Type B pancreatic cell (in vitro differentiated cells): ENCODE measurements around the gene STX5. TPM values are rescaled to one million over a fixed set of nuclear protein-coding genes. Genes with fewer than 3 reads are reported as not detected.
A peak's percentile ranks its signal among the peaks of the same experiment; 100 is the strongest.

Source experiments
- DNase-seq: peaks from one replicate; pipeline ENCODE4 v3.0.0; 2021; ENCODE audit warnings: mixed read lengths; ENCODE audit not compliant: unreplicated experiment; ENCODE audit errors: extremely low spot score
- H3K27ac Mint-ChIP-seq: 2 replicates; pipeline ENCODE4 v1.8.0; 2021; ENCODE audit warnings: mild to moderate bottlenecking, mixed read lengths
- H3K27me3 Mint-ChIP-seq: 2 replicates; pipeline ENCODE4 v1.8.0; 2021; ENCODE audit warnings: mixed read lengths
- H3K36me3 Mint-ChIP-seq: 2 replicates; pipeline ENCODE4 v1.8.0; 2021; ENCODE audit warnings: mixed read lengths
- H3K4me1 Mint-ChIP-seq: one replicate; pipeline ENCODE4 v1.8.0; 2021; ENCODE audit warnings: mixed read lengths; ENCODE audit not compliant: unreplicated experiment
- H3K4me3 Mint-ChIP-seq: 2 replicates; pipeline ENCODE4 v1.8.0; 2021; ENCODE audit warnings: mild to moderate bottlenecking, mixed read lengths
- H3K9me3 Mint-ChIP-seq: 2 replicates; pipeline ENCODE4 v1.8.0; 2021; ENCODE audit warnings: mixed read lengths
- total RNA-seq: library from RNA; stranded (reverse); gene quantifications from 2 replicates; pipeline ENCODE4 v1.2.1, GENCODE V29; 2021; ENCODE audit warnings: low replicate concordance
- TF ChIP-seq, protein P1 (sequence below): fragments of 200-600 bp; sonication (generic); conservative IDR thresholded peaks from 2 replicates; pipeline ENCODE4 v1.5.0; 2021; ENCODE audit warnings: antibody characterized with exemption, mild to moderate bottlenecking

The STX5 gene
- total RNA-seq, 1 donor from 2014 or later: 42.4 TPM

DNA sequence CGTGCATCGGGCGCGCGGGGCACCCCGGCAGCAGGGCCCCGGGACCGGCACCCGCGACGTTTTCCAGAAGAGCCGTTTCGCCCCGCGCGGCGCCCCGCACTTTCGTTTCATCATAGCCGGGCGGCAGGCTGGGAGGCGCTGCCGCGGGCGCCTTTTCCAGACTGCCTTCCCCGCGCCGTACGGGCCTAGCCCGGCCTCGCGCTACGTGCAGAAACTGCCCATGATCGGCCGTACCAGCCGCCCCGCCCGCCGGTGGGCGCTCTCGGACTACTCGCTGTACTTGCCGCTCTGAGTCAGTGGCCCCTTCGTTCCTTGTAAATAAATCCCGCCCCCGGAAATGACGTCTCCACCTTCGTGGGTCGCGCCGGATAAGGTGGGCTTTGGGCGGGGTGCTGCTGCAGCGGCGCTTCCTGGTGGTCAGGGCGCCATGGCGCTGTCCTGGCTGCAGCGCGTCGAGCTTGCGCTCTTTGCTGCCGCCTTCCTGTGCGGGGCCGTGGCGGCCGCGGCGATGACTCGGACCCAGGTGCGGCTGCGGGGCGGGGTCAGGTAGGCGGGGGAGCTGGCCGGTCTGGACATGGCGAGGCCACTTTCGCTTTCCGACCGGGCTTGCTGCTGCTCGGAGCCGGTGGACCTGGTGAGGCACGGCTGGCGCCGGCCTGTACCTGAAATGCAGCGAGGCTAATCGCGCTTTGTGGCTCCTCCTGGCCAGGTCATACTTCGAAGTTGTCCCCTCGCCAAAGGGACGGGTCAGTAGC lies 44.7 kb downstream of the STX5 start, which contains the start of gene TMEM179B:
Gene TMEM179B (plus strand): TSS at position 398 of the 755 bp plus-strand sequence. CDS start 30 bp downstream, at position 428.
- H3K36me3 Mint-ChIP-seq: peaks cover 12% of the 10 kb centered on the region
- peaks cover 21% of the 10 kb centered on the region for H3K4me1 Mint-ChIP-seq
- H3K27ac Mint-ChIP-seq: peak within 1 kb of the TSS; percentile 97
- H3K9me3 Mint-ChIP-seq: no peaks in the 10 kb centered on the region
- DNase-seq: peak; percentile 95
- TF ChIP-seq, protein P1, sequence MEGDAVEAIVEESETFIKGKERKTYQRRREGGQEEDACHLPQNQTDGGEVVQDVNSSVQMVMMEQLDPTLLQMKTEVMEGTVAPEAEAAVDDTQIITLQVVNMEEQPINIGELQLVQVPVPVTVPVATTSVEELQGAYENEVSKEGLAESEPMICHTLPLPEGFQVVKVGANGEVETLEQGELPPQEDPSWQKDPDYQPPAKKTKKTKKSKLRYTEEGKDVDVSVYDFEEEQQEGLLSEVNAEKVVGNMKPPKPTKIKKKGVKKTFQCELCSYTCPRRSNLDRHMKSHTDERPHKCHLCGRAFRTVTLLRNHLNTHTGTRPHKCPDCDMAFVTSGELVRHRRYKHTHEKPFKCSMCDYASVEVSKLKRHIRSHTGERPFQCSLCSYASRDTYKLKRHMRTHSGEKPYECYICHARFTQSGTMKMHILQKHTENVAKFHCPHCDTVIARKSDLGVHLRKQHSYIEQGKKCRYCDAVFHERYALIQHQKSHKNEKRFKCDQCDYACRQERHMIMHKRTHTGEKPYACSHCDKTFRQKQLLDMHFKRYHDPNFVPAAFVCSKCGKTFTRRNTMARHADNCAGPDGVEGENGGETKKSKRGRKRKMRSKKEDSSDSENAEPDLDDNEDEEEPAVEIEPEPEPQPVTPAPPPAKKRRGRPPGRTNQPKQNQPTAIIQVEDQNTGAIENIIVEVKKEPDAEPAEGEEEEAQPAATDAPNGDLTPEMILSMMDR: peak; percentile 34
- H3K27me3 Mint-ChIP-seq: no peaks in the 10 kb centered on the region
- H3K4me3 Mint-ChIP-seq: peak within 1 kb of the TSS; percentile 95

DNA sequence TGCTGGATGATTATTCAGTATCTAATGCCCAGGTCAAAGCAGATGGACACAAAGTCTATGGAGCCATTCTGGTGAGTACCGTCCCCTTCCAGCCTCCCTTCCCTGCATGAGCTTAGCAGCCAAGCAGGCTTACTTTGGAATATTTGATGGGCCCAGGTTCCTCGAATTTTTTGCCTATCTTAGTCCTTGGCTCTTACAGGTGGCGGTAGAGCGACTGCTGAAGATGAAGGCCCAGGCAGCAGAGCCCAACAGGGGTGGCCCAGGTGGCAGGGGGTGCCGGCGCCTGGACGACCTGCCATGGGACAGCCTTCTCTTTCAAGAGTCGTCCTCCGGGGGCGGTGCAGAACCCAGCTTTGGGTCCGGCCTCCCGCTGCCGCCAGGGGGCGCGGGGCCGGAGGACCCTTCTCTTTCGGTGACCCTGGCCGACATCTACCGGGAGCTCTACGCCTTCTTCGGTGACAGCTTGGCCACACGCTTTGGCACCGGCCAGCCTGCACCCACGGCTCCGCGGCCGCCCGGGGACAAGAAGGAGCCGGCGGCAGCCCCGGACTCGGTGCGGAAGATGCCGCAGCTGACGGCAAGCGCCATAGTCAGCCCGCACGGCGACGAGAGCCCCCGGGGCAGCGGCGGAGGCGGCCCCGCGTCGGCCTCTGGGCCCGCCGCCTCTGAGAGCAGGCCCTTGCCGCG lies 45.4 kb downstream of the STX5 start:
- Mint-ChIP-seq H3K4me3 (peak overlapping the region; percentile 87), H3K27ac (peak overlapping the region; percentile 88), H3K9me3 (no peaks in the 10 kb centered on the region), H3K36me3 (peaks cover 9% of the 10 kb centered on the region), H3K4me1 (peaks cover 18% of the 10 kb centered on the region), H3K27me3 (no peaks in the 10 kb centered on the region)
- peak; percentile 91 for DNase-seq
- TF ChIP-seq, protein P1: peak; percentile 92

DNA sequence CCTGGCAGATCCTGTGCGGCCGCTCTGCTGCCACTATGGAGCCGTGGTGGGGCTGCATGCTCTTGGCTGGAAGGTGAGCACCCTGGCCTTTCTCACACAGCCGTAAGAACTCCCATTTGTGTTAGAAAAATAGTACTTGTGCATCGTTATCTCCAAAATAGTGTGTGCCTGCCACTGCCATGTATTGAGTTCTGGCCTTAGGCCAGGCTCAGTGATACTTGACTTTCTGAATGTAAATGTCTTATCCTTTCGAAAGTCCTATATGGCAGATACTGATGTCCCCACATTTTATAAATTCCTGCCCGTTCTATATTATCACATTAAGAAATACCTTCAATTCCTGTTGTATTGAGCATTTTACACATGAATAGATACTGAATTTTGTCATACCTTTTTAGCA lies 49.1 kb downstream of the STX5 start:
- no peak overlapping the region for H3K27ac Mint-ChIP-seq
- H3K27me3 Mint-ChIP-seq: no peaks in the 10 kb centered on the region
- H3K9me3 Mint-ChIP-seq: no peaks in the 10 kb centered on the region

DNA sequence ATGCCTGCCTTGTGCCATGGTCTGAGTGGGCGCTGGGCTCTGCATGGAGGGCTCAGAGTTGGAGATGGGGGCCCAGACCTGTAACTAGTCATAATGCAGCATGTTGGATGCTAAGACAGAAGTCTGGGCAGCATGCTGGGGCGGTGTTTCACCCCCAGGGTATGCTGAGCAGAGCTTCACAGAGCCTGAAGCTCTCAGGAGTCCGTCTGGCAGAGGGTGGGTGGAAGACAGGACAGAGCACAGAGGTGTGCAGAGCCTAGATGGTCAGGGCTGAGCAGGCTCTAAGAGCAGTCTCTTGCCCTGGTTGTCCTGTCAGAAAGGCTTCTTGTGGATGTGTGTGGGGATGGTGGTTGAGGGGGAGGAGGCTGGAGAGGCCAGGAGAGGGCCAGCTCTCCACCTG lies 53.4 kb downstream of the STX5 start:
- H3K27ac Mint-ChIP-seq: peak overlapping the region; percentile 25
- H3K4me3 Mint-ChIP-seq: no peak overlapping the region
- peaks cover 18% of the 10 kb centered on the region for H3K36me3 Mint-ChIP-seq
- no peaks in the 10 kb centered on the region for H3K27me3 Mint-ChIP-seq
- no peaks in the 10 kb centered on the region for H3K4me1 Mint-ChIP-seq
- TF ChIP-seq, protein P1: no peak
- no peaks in the 10 kb centered on the region for H3K9me3 Mint-ChIP-seq
- no peak for DNase-seq

More for the DNA sequence above, 49.1 kb downstream of the STX5 start:
- Mint-ChIP-seq H3K4me3 (no peak overlapping the region), H3K4me1 (peaks cover 2% of the 10 kb centered on the region), H3K36me3 (peaks cover 6% of the 10 kb centered on the region)
- TF ChIP-seq, protein P1: no peak
- no peak for DNase-seq

DNA sequence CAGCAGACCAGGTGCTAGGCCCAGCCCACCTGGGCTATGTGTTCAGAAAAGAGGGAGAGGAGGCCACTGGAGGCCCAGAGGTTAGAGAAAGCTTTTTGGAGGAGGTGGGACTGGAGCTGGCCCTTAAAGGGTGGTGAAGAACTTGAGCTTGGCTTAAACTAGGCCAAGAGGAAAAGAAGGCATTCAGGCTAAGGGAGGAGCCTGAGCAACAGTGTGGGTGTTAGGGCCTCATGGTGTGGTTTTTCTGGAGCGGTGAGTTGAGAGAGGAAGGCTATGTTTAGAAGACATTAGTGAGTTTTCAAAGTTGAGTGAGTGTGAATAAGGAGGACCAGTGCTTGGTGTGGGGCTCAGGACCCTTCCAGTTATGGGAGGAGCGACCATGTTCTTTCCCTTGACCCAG lies 54.5 kb downstream of the STX5 start:
- Mint-ChIP-seq H3K27me3 (no peaks in the 10 kb centered on the region), H3K4me1 (no peaks in the 10 kb centered on the region), H3K36me3 (peaks cover 12% of the 10 kb centered on the region), H3K9me3 (no peaks in the 10 kb centered on the region), H3K27ac (no peak overlapping the region), H3K4me3 (no peak overlapping the region)
- no peak for DNase-seq
- TF ChIP-seq, protein P1: no peak
